ENCODE data around the gene HDAC4. TPM values are rescaled to one million over a fixed set of nuclear protein-coding genes. Genes with fewer than 3 reads are reported as not detected.

Gene HDAC4
- total and polyA plus RNA-seq, 4 donors = 2.9 to 37.2 (median 4.4) TPM

- H3K9me3 ChIP-seq (ENCODE audit: control insufficient read depth in 4 of 4, low read length in 3 of 4) = no peaks in the 10 kb centered on the region
- no peaks in the 10 kb centered on the region for H3K4me1 ChIP-seq (ENCODE audit: control insufficient read depth in 4 of 4, insufficient read depth in 4 of 4, low read length in 3 of 4)
- peaks cover 0 to 24% (median 3%) of the 10 kb centered on the region in 4 donors for H3K36me3 ChIP-seq (ENCODE audit: control insufficient read depth in 4 of 4, insufficient read depth in 3 of 4, low read depth in 1 of 4, low read length in 3 of 4)
- H3K4me3 ChIP-seq (ENCODE audit: low read depth in 1 of 3, low read length in 3 of 3) = no peak overlapping the region
- no peaks in the 10 kb centered on the region for H3K27me3 ChIP-seq (ENCODE audit: control insufficient read depth in 4 of 4, insufficient read depth in 4 of 4, low read length in 3 of 4)
- WGBS = 92% methylated on average over 28 of the region's 28 CpGs
- no peak for DNase-seq (ENCODE audit: low spot score)
- TF ChIP-seq FOXA1 (IDR thresholded peaks at IDR 0.05) (no peak), FOXA2 (IDR thresholded peaks at IDR 0.05) (no peak), SP1 (IDR thresholded peaks at IDR 0.05) (no peak), RAD21 (IDR thresholded peaks at IDR 0.05) (no peak), EGR1 (IDR thresholded peaks at IDR 0.05; ENCODE audit: low read depth in 2 of 2) (no peak), JUND (IDR thresholded peaks at IDR 0.05) (no peak), GABPA (IDR thresholded peaks at IDR 0.05 in 1 of 2, conservative IDR thresholded peaks at IDR 0.05 in 1 of 2) (no peak), MAX (IDR thresholded peaks at IDR 0.05) (no peak), RXRA (IDR thresholded peaks at IDR 0.05) (no peak), HNF4A (conservative IDR thresholded peaks at IDR 0.05) (no peak), HNF4G (IDR thresholded peaks at IDR 0.05) (no peak), NR2F2 (IDR thresholded peaks at IDR 0.05) (no peak), ATF3 (IDR thresholded peaks at IDR 0.05) (no peak)
- no peak overlapping the region for H3K9ac ChIP-seq (ENCODE audit: low read depth in 1 of 2, low read length in 2 of 2)
- H3K27ac ChIP-seq (ENCODE audit: low read depth in 1 of 2, low read length in 2 of 2) = no peak overlapping the region
Observed at GRCh38 chr2:239086325-239087020, 314.3 kb downstream of the HDAC4 start.

- Histone ChIP-seq H3K4me3 (ENCODE audit: low read depth in 1 of 3, low read length in 3 of 3) (no peak overlapping the region), H3K36me3 (ENCODE audit: control insufficient read depth in 4 of 4, insufficient read depth in 3 of 4, low read depth in 1 of 4, low read length in 3 of 4) (peaks cover 0 to 30% (median 2%) of the 10 kb centered on the region in 4 donors), H3K9me3 (ENCODE audit: control insufficient read depth in 4 of 4, low read length in 3 of 4) (no peaks in the 10 kb centered on the region), H3K4me1 (ENCODE audit: control insufficient read depth in 4 of 4, insufficient read depth in 4 of 4, low read length in 3 of 4) (no peaks in the 10 kb centered on the region), H3K9ac (ENCODE audit: low read depth in 1 of 2, low read length in 2 of 2) (no peak overlapping the region), H3K27ac (ENCODE audit: low read depth in 1 of 2, low read length in 2 of 2) (no peak overlapping the region), H3K27me3 (ENCODE audit: control insufficient read depth in 4 of 4, insufficient read depth in 4 of 4, low read length in 3 of 4) (no peaks in the 10 kb centered on the region)
- WGBS = 94% methylated on average over 29 of the region's 29 CpGs
- DNase-seq (ENCODE audit: low spot score) = no peak
- TF ChIP-seq GABPA (IDR thresholded peaks at IDR 0.05 in 1 of 2, conservative IDR thresholded peaks at IDR 0.05 in 1 of 2) (no peak), EGR1 (IDR thresholded peaks at IDR 0.05; ENCODE audit: low read depth in 2 of 2) (no peak), REST (IDR thresholded peaks at IDR 0.05) (no peak), NR2F2 (IDR thresholded peaks at IDR 0.05) (no peak), HNF4G (IDR thresholded peaks at IDR 0.05) (no peak)
Observed at GRCh38 chr2:239085201-239085992, 315.4 kb downstream of the HDAC4 start.
